GM12878 (cell line): ENCODE results near the gene LRP1B. TPM values are rescaled to one million over a fixed set of nuclear protein-coding genes. Genes with fewer than 3 reads are reported as not detected.

Experiments
- ATAC-seq: fragments of 200-7000 bp; cut with Tn5 transposase; 3 replicates; pipeline ENCODE4 v1.9.1; 2020; ENCODE audit warnings: mild to moderate bottlenecking, moderate library complexity
- BruUV-seq: library from RNA; stranded (reverse); fragments of 400-500 nt; replicated peaks from 2 replicates; lab custom pipeline; 2021; lab: Mats Ljungman, UMichigan
- CTCF ChIA-PET: fragments of 300-600 bp; sonication (Branson Sonifier 250); formaldehyde crosslinking; extraction: SDS; loops from one replicate; lab custom pipeline; 2021; ENCODE audit warnings: inconsistent platforms; lab: Yijun Ruan, JAX
- POLR2A ChIA-PET: fragments of 350-600 bp; formaldehyde crosslinking; extraction: SDS; loops from one replicate; lab custom pipeline; 2021; ENCODE audit warnings: inconsistent platforms; lab: Charles Lee
- RAD21 ChIA-PET: fragments of 300-600 bp; sonication (Branson Sonifier 250); formaldehyde crosslinking; loops from one replicate; lab custom pipeline; 2023; ENCODE audit warnings: antibody characterized with exemption; ENCODE audit not compliant: unreplicated experiment; lab: Charles Lee
- SMC1A ChIA-PET: fragments of 300-600 bp; sonication (Branson Sonifier 250); formaldehyde crosslinking; loops from one replicate; lab custom pipeline; 2023; ENCODE audit not compliant: unreplicated experiment, uncharacterized antibody; lab: Charles Lee
- DNase-seq: peaks from one replicate; pipeline ENCODE4 v3.0.0-alpha.2; 2011; ENCODE audit warnings: low read depth, low spot score
- FAIRE-seq: peaks from 3 replicates; lab custom pipeline; 2011; peaks lifted over from hg19 to GRCh38; lab: Jason Lieb, UNC
- H2AFZ ChIP-seq: 2 replicates; pipeline ENCODE4 v1.6.0; 2011; ENCODE audit warnings: low read depth, low read length, control low read depth; ENCODE audit not compliant: control insufficient read depth
- H3K27ac ChIP-seq: 2 replicates; pipeline ENCODE4 v1.5.1; 2011; ENCODE audit warnings: control low read depth; ENCODE audit not compliant: control insufficient read depth, insufficient read depth
- H3K27me3 ChIP-seq, 2 experiments: replicated peaks in 1 of 2; 2 replicates each; pipeline versions ENCODE4 v1.6.0 to v1.6.1; 2011; ENCODE audit warnings: low read length in 1 of 2; ENCODE audit not compliant: control insufficient read depth in 2 of 2, insufficient read depth in 2 of 2
- H3K36me3 ChIP-seq, 2 experiments: 2 replicates each; pipeline ENCODE4 v1.5.1; 2011; ENCODE audit warnings: low read length in 1 of 2; ENCODE audit not compliant: control insufficient read depth in 2 of 2, insufficient read depth in 2 of 2
- H3K4me1 ChIP-seq: 2 replicates; pipeline ENCODE4 v1.6.1; 2011; ENCODE audit warnings: mild to moderate bottlenecking, low read length, moderate library complexity, mixed read lengths; ENCODE audit not compliant: control insufficient read depth, insufficient read depth
- H3K4me2 ChIP-seq: 2 replicates; pipeline ENCODE4 v1.6.0; 2011; ENCODE audit warnings: control low read depth; ENCODE audit not compliant: control insufficient read depth, insufficient read depth
- H3K4me3 ChIP-seq: fragments of 200-600 bp; sonication (generic); 2 replicates; pipeline ENCODE4 v1.5.1; 2016
- H3K79me2 ChIP-seq: 2 replicates; pipeline ENCODE4 v1.6.0; 2011; ENCODE audit warnings: low read length; ENCODE audit not compliant: control insufficient read depth, insufficient read depth
- H3K9ac ChIP-seq: 2 replicates; pipeline ENCODE4 v1.8.0; 2011; ENCODE audit warnings: low read length, control low read depth, mixed read lengths; ENCODE audit not compliant: control insufficient read depth, insufficient read depth
- H3K9me3 ChIP-seq: replicated peaks from 3 replicates; pipeline ENCODE4 v1.5.1; 2011; ENCODE audit warnings: mild to moderate bottlenecking, low read length; ENCODE audit not compliant: control insufficient read depth, insufficient read depth
- H4K20me1 ChIP-seq: 2 replicates; pipeline ENCODE4 v1.6.0; 2011; ENCODE audit not compliant: control insufficient read depth, insufficient read depth
- ASH2L ChIP-seq: fragments of 300-600, 200-600 bp; sonication (generic); IDR thresholded peaks from 2 replicates; pipeline ENCODE4 v1.6.1; 2017; ENCODE audit warnings: low read depth, mild to moderate bottlenecking, borderline replicate concordance
- BCLAF1 ChIP-seq: fragments of 450-650 bp; IDR thresholded peaks from 2 replicates; pipeline ENCODE4 v1.6.1; 2017; ENCODE audit warnings: antibody characterized with exemption, mild to moderate bottlenecking, moderate library complexity
- BHLHE40 ChIP-seq, 2 experiments: fragments of 450-650 bp in 1 of 2; IDR thresholded peaks; 2 replicates each; pipeline ENCODE4 v1.6.1; 2011 to 2017; ENCODE audit warnings: low read depth in 2 of 2, borderline replicate concordance in 1 of 2, improper control_type of control experiment in 1 of 2, low read length in 1 of 2, mild to moderate bottlenecking in 1 of 2
- CUX1 ChIP-seq: IDR thresholded peaks from 2 replicates; pipeline ENCODE4 v1.6.1; 2012; ENCODE audit warnings: improper control_type of control experiment, low read depth, low read length; ENCODE audit not compliant: insufficient replicate concordance
- IKZF1 ChIP-seq: fragments of 450-650 bp; conservative IDR thresholded peaks from 2 replicates; pipeline ENCODE4 v1.6.1; 2017; ENCODE audit warnings: antibody characterized with exemption, mild to moderate bottlenecking
- RBBP5 ChIP-seq: fragments of 200-600 bp; sonication (generic); conservative IDR thresholded peaks from 2 replicates; pipeline ENCODE4 v1.6.1; 2016
- SIN3A ChIP-seq: IDR thresholded peaks from 2 replicates; pipeline ENCODE4 v1.6.1; 2012; ENCODE audit warnings: low read depth, low read length, improper control_type of control experiment
- TBL1XR1 ChIP-seq: IDR thresholded peaks from 2 replicates; pipeline ENCODE4 v1.6.1; 2012; ENCODE audit warnings: low read depth, low read length, improper control_type of control experiment
- TCF12 ChIP-seq: IDR thresholded peaks from 2 replicates; pipeline ENCODE4 v1.6.1; 2011; ENCODE audit warnings: low read depth, mild to moderate bottlenecking, low read length
- ZBTB40 ChIP-seq: fragments of 450-650 bp; IDR thresholded peaks from 2 replicates; pipeline ENCODE4 v1.6.1; 2016; ENCODE audit warnings: mild to moderate bottlenecking, moderate library complexity, borderline replicate concordance
- WGBS: methylation state at CpG from one replicate; pipeline ENCODE4 v1.1.6; 2016; ENCODE audit warnings: low lambda C conversion rate; ENCODE audit not compliant: insufficient replicate concordance, insufficient coverage; ENCODE audit errors: missing lambda C conversion rate; 5-methylcytosine and 5-hydroxymethylcytosine counted together
- in situ Hi-C: fragments of 300-500 bp; cut with MboI; formaldehyde crosslinking; loops from 9 replicates; pipeline ENCODE4 v1.14.3; 2018; ENCODE audit warnings: mixed read lengths
- intact Hi-C: fragments of 100-400 bp; cut with micrococcal nuclease; formaldehyde crosslinking; loops from one replicate; pipeline ENCODE4 v1.14.2; 2022; ENCODE audit not compliant: unreplicated experiment
- polyA plus RNA-seq, 11 experiments: library from polyadenylated mRNA; depleted of rRNA in 4 of 11; unstranded in 6 of 11; stranded (reverse) in 5 of 11; fragments of >200 nt; fragmentation: Nextera tagmentation in 4 of 11; fragmentation: Illumina TruSeq in 1 of 11; extraction: Ambion mirVana in 4 of 11; extraction: Trizol in 1 of 11; gene quantifications; 1 replicate in 1 of 11; 2 replicates in 10 of 11; pipeline versions ENCODE4 v1.2.1 to v1.2.3, GENCODE V29; 2011 to 2016; ENCODE audit warnings: inconsistent platforms in 2 of 11, missing spikeins in 2 of 11, low read depth in 1 of 11
- total RNA-seq, 4 experiments: library from RNA; depleted of rRNA in 3 of 4; stranded (reverse); fragments of >200 nt in 3 of 4; fragmentation: Illumina TruSeq in 1 of 4; extraction: Trizol in 1 of 4; gene quantifications; 2 replicates each; pipeline versions ENCODE4 v1.2.1 to v1.2.3, GENCODE V29; 2013 to 2021

LRP1B gene
- total and polyA plus RNA-seq, 10 of the 15 experiments (the other 5 are each of a cell fraction or from before 2014, with no cell fraction given) = under 0.01 to 0.06 (median 0.03) TPM; not detected in 5

GRCh38 chr2:141711627-141712026 lies 419.2 kb downstream of the LRP1B start:
- ATAC-seq = no peak
- BruUV-seq = no TSS peak
- Histone ChIP-seq H4K20me1 (no peaks in the 10 kb centered on the region), H3K79me2 (no peaks in the 10 kb centered on the region), H3K4me3 (no peak overlapping the region), H3K9ac (no peak overlapping the region), H3K36me3 (no peaks in the 10 kb centered on the region), H3K27ac (no peak overlapping the region), H2AFZ (no peak overlapping the region), H3K27me3 (no peaks in the 10 kb centered on the region), H3K9me3 (no peaks in the 10 kb centered on the region), H3K4me2 (no peak overlapping the region), H3K4me1 (no peaks in the 10 kb centered on the region)
- ChIA-PET RAD21 (no interaction called here), SMC1A (no interaction called here), CTCF (no interaction called here), POLR2A (no interaction called here)
- no peak for DNase-seq
- intact Hi-C loops = no loop called here
- in situ Hi-C loops = no loop called here
- FAIRE-seq = no peak
- 0% methylated on average over 1 of the region's 1 CpG for WGBS
- TF ChIP-seq BHLHE40 (IDR thresholded peaks at IDR 0.05; ENCODE audit: borderline replicate concordance in 1 of 2, low read depth in 2 of 2, low read length in 1 of 2) (no peak), TBL1XR1 (no peak), IKZF1 (no peak), CUX1 (no peak), RBBP5 (no peak), TCF12 (no peak), SIN3A (no peak), ASH2L (no peak), ZBTB40 (no peak), BCLAF1 (no peak)
